B cell (primary cell): ENCODE results near the gene EPB41L4B. TPM values are rescaled to one million over a fixed set of nuclear protein-coding genes. Genes with fewer than 3 reads are reported as not detected.

ENCODE experiments used
- ATAC-seq: fragments of 200-7000 bp; cut with Tn5 transposase; one replicate; pipeline ENCODE4 v1.10.0; 2021; ENCODE audit warnings: low read depth, mild to moderate bottlenecking, moderate number of reproducible peaks, moderate library complexity
- CTCF ChIA-PET: fragments of 350-600 bp; sonication (Branson Sonifier 250); formaldehyde crosslinking; loops from one replicate; lab custom pipeline; 2021; ENCODE audit warnings: antibody characterized with exemption, inconsistent platforms; lab: Charles Lee
- POLR2A ChIA-PET: fragments of 350-600 bp; sonication (Branson Sonifier 250); formaldehyde crosslinking; loops from one replicate; lab custom pipeline; 2021; ENCODE audit warnings: antibody characterized with exemption; lab: Charles Lee
- DNase-seq: peaks from one replicate; pipeline ENCODE4 v3.0.0; 2013
- H2AFZ ChIP-seq: 2 replicates; pipeline ENCODE4 v1.6.1; 2012; ENCODE audit warnings: mild to moderate bottlenecking, low read depth, low read length; ENCODE audit not compliant: insufficient read depth, poor library complexity, severe bottlenecking
- H3K27ac ChIP-seq, 2 donors: 1 replicate in 1 of 2; 2 replicates in 1 of 2; pipeline ENCODE4 v1.5.1; 2012 to 2013; ENCODE audit warnings: low read length in 2 of 2, mild to moderate bottlenecking in 2 of 2, moderate library complexity in 1 of 2
- H3K27me3 ChIP-seq, 4 experiments: fragments of 200-600 bp in 1 of 4; sonication (generic) in 1 of 4; replicated peaks in 1 of 4; 1 replicate in 2 of 4; 2 replicates in 2 of 4; pipeline versions ENCODE4 v1.6.1 to v1.7.0; 2013 to 2016; ENCODE audit warnings: low read length in 3 of 4, mild to moderate bottlenecking in 2 of 4, mixed read lengths in 1 of 4, moderate library complexity in 1 of 4; ENCODE audit not compliant: insufficient read depth in 4 of 4, control insufficient read depth in 3 of 4; ENCODE audit errors: control extremely low read depth in 1 of 4
- H3K36me3 ChIP-seq, 2 experiments: replicated peaks in 1 of 2; 1 replicate in 1 of 2; 2 replicates in 1 of 2; pipeline versions ENCODE4 v1.6.1 to v1.7.1; 2013; ENCODE audit warnings: low read length in 1 of 2; ENCODE audit not compliant: insufficient read depth in 2 of 2, control insufficient read depth in 1 of 2; ENCODE audit errors: control extremely low read depth in 1 of 2, extremely low read depth in 1 of 2
- H3K4me1 ChIP-seq, 2 donors: fragments of 200-600 bp in 1 of 2; sonication (generic) in 1 of 2; 1 replicate in 1 of 2; 2 replicates in 1 of 2; pipeline versions ENCODE4 v1.5.1 to v1.6.1; 2013 to 2017; ENCODE audit warnings: low read length in 2 of 2; ENCODE audit not compliant: control insufficient read depth in 2 of 2, insufficient read depth in 2 of 2
- H3K4me2 ChIP-seq: replicated peaks from 2 replicates; pipeline ENCODE3; 2012; ENCODE audit warnings: mild to moderate bottlenecking, low read depth, low read length; ENCODE audit not compliant: poor library complexity, severe bottlenecking
- H3K4me3 ChIP-seq, 5 experiments: fragments of 200-600 bp in 1 of 5; sonication (generic) in 1 of 5; 1 replicate in 3 of 5; 2 replicates in 2 of 5; pipeline versions ENCODE4 v1.5.1 to v1.7.0; 2011 to 2016; ENCODE audit warnings: low read length in 4 of 5, mild to moderate bottlenecking in 4 of 5, low read depth in 2 of 5, control low read depth in 1 of 5, moderate library complexity in 1 of 5; ENCODE audit not compliant: insufficient read depth in 1 of 5; ENCODE audit errors: control extremely low read depth in 1 of 5, extremely low read depth in 1 of 5
- H3K79me2 ChIP-seq: fragments of 200-600 bp; sonication (generic); one replicate; pipeline ENCODE4 v1.6.0; 2016; ENCODE audit warnings: low read length; ENCODE audit not compliant: control insufficient read depth, insufficient read depth
- H3K9ac ChIP-seq: fragments of 200-600 bp; sonication (generic); 2 replicates; pipeline ENCODE4 v1.6.1; 2017; ENCODE audit warnings: mild to moderate bottlenecking, low read length, moderate library complexity
- H3K9me3 ChIP-seq, 3 donors: one replicate each; pipeline versions ENCODE4 v1.6.1 to v1.7.1; 2013; ENCODE audit warnings: low read length in 2 of 3; ENCODE audit not compliant: control insufficient read depth in 2 of 3, insufficient read depth in 1 of 3; ENCODE audit errors: control extremely low read depth in 1 of 3
- H4K20me1 ChIP-seq: 2 replicates; pipeline ENCODE4 v1.6.0; 2012; ENCODE audit warnings: mild to moderate bottlenecking, low read length; ENCODE audit not compliant: insufficient read depth, control insufficient read depth, poor library complexity, severe bottlenecking
- H3K27ac Mint-ChIP-seq: one replicate; pipeline ENCODE4 v1.8.0; 2021; ENCODE audit warnings: mixed read lengths
- H3K27me3 Mint-ChIP-seq: one replicate; pipeline ENCODE4 v1.8.0; 2021; ENCODE audit warnings: mixed read lengths
- H3K4me1 Mint-ChIP-seq: one replicate; pipeline ENCODE4 v1.8.0; 2021; ENCODE audit warnings: mixed read lengths
- H3K4me3 Mint-ChIP-seq: one replicate; pipeline ENCODE4 v1.8.0; 2021; ENCODE audit warnings: mixed read lengths
- H3K9me3 Mint-ChIP-seq: one replicate; pipeline ENCODE4 v1.8.0; 2022; ENCODE audit warnings: mixed read lengths; ENCODE audit not compliant: insufficient read depth
- EZH2 ChIP-seq: IDR thresholded peaks from 2 replicates; pipeline ENCODE4 v1.6.1; 2012; ENCODE audit warnings: borderline replicate concordance, low read depth, mild to moderate bottlenecking, moderate library complexity, low read length; ENCODE audit not compliant: insufficient read depth, poor library complexity, severe bottlenecking
- WGBS: methylation state at CpG from one replicate; pipeline ENCODE4 v1.1.5; 2013; ENCODE audit warnings: missing lambda C conversion rate; ENCODE audit not compliant: insufficient coverage; 5-methylcytosine and 5-hydroxymethylcytosine counted together
- intact Hi-C: fragments of 100-400 bp; cut with micrococcal nuclease; formaldehyde crosslinking; loops from one replicate; pipeline ENCODE4 v1.10.0; 2022
- polyA plus RNA-seq: library from polyadenylated mRNA; depleted of rRNA; stranded (reverse); fragments of >200 nt; gene quantifications from 2 replicates; pipeline ENCODE4 v1.2.3, GENCODE V29; 2012
- total RNA-seq, 2 donors: library from RNA; stranded (reverse); fragments of 120-200 nt in 1 of 2; gene quantifications; 1 replicate in 1 of 2; 2 replicates in 1 of 2; pipeline versions ENCODE4 v1.2.3 to v1.2.4, GENCODE V29; 2013 to 2022
- TF ChIP-seq, protein P1 (sequence below): fragments of 200-600 bp; IDR thresholded peaks from one replicate; pipeline ENCODE4 v1.8.0; 2022; ENCODE audit warnings: antibody characterized with exemption, mild to moderate bottlenecking

EPB41L4B gene
- total and polyA plus RNA-seq, 2 donors (not counting 1 experiment from before 2014, with no cell fraction given) = 2.9 TPM; not detected in 1

DNA sequence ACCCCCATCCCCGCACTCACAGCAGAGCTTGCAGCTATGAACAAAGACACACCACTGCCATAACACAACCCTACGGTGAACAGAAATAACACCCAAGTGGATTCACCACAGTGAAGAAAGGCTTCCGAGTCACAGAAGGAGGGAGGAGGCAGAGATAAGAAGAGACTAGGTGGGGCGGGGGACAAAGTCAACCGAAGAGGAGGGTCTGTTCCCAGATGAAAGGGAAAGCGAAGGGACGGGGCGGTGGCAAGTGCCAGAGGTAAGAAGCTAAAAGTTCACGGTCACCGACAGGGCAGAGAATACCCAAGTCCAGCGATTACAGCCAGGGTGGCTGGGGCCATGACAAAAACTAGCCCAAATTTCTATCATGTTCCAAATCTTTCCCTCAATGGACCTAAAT, 21.0 kb downstream of the EPB41L4B start:
- WGBS = 96% methylated on average over 9 of the region's 11 CpGs
- Mint-ChIP-seq H3K27ac (no peak overlapping the region), H3K4me1 (no peaks in the 10 kb centered on the region), H3K4me3 (no peak overlapping the region), H3K27me3 (peaks cover 27% of the 10 kb centered on the region), H3K9me3 (no peaks in the 10 kb centered on the region)
- no peak overlapping the region for H3K27ac ChIP-seq
- no peaks in the 10 kb centered on the region for H4K20me1 ChIP-seq
- no peak overlapping the region for H3K4me2 ChIP-seq
- no peak overlapping the region for H3K4me3 ChIP-seq
- H3K36me3 ChIP-seq = no peaks in the 10 kb centered on the region
- H3K9ac ChIP-seq = no peak overlapping the region
- H3K4me1 ChIP-seq = no peaks in the 10 kb centered on the region
- intact Hi-C loops = no loop called here
- DNase-seq (no peak), ATAC-seq (no peak)
- ChIA-PET POLR2A (no interaction called here), CTCF (no interaction called here)
- TF ChIP-seq, protein P1, sequence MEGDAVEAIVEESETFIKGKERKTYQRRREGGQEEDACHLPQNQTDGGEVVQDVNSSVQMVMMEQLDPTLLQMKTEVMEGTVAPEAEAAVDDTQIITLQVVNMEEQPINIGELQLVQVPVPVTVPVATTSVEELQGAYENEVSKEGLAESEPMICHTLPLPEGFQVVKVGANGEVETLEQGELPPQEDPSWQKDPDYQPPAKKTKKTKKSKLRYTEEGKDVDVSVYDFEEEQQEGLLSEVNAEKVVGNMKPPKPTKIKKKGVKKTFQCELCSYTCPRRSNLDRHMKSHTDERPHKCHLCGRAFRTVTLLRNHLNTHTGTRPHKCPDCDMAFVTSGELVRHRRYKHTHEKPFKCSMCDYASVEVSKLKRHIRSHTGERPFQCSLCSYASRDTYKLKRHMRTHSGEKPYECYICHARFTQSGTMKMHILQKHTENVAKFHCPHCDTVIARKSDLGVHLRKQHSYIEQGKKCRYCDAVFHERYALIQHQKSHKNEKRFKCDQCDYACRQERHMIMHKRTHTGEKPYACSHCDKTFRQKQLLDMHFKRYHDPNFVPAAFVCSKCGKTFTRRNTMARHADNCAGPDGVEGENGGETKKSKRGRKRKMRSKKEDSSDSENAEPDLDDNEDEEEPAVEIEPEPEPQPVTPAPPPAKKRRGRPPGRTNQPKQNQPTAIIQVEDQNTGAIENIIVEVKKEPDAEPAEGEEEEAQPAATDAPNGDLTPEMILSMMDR = no peak
- no peak for TF ChIP-seq EZH2
- H2AFZ ChIP-seq = no peak overlapping the region
- H3K79me2 ChIP-seq = no peaks in the 10 kb centered on the region
- H3K27me3 ChIP-seq = peaks cover 0 to 10% (median 0%) of the 10 kb centered on the region in 4 experiments
- no peaks in the 10 kb centered on the region for H3K9me3 ChIP-seq

DNA sequence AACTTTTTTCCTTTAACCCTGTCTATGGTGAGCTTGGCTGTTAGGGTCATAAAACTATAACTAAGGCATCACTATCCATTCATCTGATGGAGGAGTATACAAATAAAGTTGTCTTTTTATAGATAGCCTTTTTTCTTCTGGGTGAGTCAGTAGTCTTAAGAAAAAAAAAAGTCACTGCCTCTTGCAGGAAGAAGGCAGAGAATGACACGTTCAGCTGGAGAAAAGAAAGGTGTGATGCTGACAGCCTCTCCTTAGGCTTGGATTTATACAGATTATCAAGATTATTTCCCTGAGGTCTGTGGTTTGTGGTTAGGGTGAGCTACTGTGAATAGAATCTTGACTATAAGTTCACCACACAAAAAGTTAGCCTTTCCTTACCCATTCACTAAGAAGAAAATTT, 23.0 kb downstream of the EPB41L4B start:
- Histone ChIP-seq H3K36me3 (no peaks in the 10 kb centered on the region), H2AFZ (no peak overlapping the region), H3K27me3 (peaks cover 0 to 7% (median 0%) of the 10 kb centered on the region in 4 experiments), H3K9me3 (no peaks in the 10 kb centered on the region), H3K4me2 (no peak overlapping the region), H3K4me1 (no peaks in the 10 kb centered on the region), H3K27ac (no peak overlapping the region), H3K79me2 (no peaks in the 10 kb centered on the region), H4K20me1 (no peaks in the 10 kb centered on the region), H3K9ac (no peak overlapping the region), H3K4me3 (no peak overlapping the region)
- Mint-ChIP-seq H3K27ac (no peak overlapping the region), H3K4me1 (no peaks in the 10 kb centered on the region), H3K4me3 (no peak overlapping the region), H3K9me3 (no peaks in the 10 kb centered on the region), H3K27me3 (peaks cover 19% of the 10 kb centered on the region)
- intact Hi-C loops = no loop called here
- ATAC-seq (no peak), DNase-seq (no peak)
- no CpG with 5 or more reads among the region's 1 CpG for WGBS
- POLR2A ChIA-PET = no interaction called here
- TF ChIP-seq, protein P1 = no peak
- no peak for TF ChIP-seq EZH2
- CTCF ChIA-PET = interaction anchor here (0.6 to 1.1 kb wide), 2 partner anchors 172 to 344 kb away, joined by 3 to 4 read pairs; no protein-coding TSS in a partner anchor
